NCI-H748 (cell line): ENCODE results near the gene PCMT1.
"Not testable (repeated sequence)": the region's sequence is repeated elsewhere in the genome, so short reads cannot be mapped to it uniquely, and the experiment has no call there.

Source experiments
- DNase-seq: peaks from one replicate; lab custom pipeline; 2025; ENCODE audit not compliant: unreplicated experiment; lab: John Stamatoyannopoulos, UW

PCMT1 gene

DNA sequence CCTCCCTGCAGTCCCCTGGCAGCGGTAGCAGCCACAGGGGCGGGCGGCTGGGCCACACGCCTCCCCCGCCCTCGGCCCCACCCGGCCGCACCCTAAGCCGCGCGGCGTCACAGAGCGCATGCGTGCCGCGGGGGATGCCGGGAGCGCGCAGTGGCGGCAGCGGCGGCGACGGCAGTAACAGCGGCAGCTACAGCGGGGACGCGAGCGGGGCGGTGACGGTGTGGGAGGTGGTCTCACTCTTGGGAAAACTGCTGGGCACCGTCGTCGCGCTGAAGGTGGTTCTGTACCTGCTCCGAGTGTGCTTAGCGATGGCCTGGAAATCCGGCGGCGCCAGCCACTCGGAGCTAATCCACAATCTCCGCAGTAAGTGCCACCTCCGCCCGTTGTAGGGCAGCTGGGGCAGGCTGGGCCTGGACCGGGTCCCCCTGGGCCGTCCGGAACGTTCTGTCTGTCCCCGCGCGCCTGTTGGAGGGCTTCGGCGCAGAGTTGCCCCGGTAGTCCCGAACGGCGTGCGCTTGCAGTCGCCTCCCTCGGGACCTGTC, at the start of gene PCMT1:
Gene PCMT1 (plus strand): TSS at position 148 of the 542 bp plus-strand sequence. CDS start 161 bp downstream, at position 309.
- peak; percentile 94 for DNase-seq

DNA sequence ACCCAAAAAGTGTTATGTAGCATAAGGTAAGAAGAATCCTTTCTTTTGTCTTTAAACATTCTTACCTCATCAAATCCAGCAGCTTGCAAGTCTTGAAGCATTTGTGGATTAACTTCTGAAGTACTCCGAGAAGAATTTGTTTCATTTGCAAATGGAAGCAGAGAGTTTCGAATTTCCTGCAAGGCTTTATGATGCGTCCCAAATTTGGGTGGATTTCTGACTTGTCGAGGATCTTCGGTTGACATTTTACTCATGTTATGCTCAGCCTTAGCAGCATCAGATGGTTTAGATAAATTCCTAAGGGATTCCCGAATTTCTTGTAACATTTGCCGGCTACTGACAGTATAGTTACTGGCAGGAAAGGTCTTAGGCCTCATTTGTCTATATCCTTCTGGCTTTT, 47.8 kb upstream of the PCMT1 start:
- DNase-seq: no peak

DNA sequence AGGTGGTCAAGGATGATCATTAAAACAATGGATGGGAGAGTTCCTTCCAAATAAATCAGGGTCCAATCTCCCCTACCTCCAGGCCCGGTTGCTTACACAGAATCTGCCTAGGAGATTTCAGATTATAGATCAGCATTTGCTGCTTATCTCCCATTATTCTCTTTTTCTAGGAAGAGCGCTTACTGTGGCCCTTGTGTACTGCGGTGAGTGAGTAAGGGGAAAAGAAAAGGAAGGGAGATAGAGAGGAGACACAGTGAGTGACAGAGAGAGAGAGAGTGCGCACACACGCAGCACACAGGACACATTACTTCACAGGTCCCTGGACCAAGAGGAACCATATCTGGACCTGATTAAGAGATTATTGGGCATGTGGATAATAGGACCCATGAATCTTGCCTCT, 37.8 kb upstream of the PCMT1 start:
- DNase-seq: no peak

DNA sequence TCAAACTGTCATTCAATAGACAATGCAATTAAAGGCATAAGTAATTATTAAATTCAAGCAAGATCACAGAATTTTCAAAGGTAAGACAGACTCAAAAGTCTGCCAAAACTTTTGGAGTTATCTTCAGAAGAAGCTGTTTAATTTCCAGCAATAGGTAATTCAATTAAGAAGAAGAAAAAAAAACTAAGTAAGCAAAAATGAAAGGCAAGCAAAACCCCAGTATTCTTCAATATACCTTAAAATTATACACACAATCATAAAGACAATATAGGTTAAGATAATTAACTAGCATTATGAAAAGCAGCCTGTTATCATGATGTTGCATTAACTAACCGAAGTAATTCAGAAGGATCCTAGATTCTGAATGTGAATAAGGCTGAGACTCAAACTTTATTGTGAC, 35.1 kb upstream of the PCMT1 start:
- DNase-seq: no peak

GRCh38 chr6:149716181-149716963, 33.2 kb upstream of the PCMT1 start:
- DNase-seq: no peak

GRCh38 chr6:149717255-149717587, 32.3 kb upstream of the PCMT1 start:
- no peak for DNase-seq

DNA sequence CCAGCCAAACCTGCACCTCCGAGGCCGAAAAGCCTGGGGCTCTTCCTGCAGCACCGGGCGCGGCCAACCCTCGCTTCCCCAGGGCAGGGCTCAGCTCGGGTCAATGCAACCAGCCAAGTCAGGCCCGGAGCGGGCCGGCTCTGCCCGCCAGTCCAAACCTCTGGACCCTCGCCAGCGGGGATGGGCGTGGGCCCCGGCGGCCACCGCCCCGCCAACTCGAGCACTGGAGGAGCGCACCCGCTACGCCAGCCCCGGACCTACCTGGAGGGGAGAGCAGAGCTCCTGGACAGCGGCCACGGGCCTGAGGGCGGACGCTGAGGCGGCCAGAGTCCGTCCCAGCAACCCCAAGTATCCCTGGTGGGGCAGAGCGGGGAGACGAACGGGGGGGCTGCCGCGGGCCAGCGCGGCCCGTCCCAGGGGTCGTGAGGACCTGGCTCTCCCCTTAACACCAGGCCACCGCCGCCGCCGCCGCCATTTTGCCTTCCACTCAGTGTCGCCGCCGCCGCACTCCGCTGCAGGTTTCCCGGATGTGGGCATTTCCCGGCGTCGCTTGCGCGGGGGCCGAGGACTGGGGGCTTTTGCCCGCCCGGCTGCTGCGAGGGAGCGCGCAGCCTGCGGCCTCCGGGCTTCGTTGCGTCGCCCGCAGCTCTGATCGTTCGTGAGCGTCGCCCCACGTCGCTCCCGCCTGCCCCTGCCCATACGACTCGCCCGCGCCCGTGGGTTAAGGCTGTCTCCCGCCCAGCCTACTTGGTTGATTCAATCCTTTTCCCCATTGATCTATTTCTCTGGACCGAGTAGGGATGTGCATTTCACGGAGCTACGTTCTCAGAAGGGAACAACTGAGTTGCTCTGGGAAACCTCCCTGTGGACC, 31.7 kb upstream of the PCMT1 start, which contains the start of gene LATS1:
Gene LATS1 (minus strand): TSS at position 514 of the 871 bp plus-strand sequence. CDS start 15,975 bp downstream, outside the sequence.
- DNase-seq: peak; percentile 90

- DNase-seq: no peak
Observed at GRCh38 chr6:149719531-149719930, 30.0 kb upstream of the PCMT1 start.

GRCh38 chr6:149723262-149723661, 26.3 kb upstream of the PCMT1 start:
- DNase-seq: no peak

DNA sequence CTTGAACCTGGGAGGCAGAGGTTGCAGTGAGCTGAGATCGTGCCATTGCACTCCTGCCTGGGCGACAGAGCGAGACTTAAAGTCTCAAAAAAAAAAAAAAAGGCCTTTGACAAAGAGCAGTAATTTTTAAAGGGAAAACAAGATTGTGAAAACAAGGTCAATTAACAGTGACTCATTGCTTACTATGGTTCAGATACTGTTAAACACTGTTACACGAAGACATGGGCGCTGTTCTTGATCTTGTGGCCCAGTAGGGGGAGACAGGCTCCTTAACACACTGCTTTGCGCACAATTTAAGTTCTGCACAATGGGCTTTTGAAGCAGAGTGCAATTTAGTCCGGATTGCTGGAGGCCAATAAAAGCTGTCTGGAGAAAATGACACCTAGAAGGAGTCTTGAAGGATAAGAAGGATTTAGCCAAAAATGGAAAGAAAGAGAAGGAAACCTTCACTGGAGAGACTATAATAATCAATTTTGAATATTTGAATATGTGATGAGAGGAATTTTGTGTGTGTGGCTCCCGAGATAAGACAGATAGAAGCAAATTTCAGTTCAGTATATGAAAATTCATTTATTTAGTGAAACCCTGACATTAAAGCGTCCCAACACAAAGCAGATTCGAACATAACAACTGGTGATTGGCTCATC, 25.6 kb upstream of the PCMT1 start:
- DNase-seq: peak; percentile 66

DNA sequence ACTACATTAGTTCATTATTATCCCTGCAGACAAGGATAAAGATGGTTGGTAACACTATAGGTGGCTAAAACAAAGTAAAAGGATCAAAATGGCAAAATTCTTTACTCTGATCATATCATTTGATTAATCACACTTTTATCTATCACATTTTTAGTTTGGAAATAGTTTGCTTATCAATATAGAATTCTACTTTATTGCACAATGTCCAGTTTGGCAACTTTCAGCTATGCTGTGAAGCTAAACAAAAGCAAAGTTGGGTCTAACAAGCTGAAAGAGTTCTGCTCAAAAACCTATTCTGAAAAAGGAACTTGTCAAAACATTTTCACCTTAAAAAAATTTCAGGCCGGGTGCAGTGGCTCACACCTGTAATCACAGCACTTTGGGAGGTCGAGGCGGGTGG, 23.8 kb upstream of the PCMT1 start:
- DNase-seq: no peak

- no peak for DNase-seq
Observed at GRCh38 chr6:149727793-149728498, 21.6 kb upstream of the PCMT1 start.

DNA sequence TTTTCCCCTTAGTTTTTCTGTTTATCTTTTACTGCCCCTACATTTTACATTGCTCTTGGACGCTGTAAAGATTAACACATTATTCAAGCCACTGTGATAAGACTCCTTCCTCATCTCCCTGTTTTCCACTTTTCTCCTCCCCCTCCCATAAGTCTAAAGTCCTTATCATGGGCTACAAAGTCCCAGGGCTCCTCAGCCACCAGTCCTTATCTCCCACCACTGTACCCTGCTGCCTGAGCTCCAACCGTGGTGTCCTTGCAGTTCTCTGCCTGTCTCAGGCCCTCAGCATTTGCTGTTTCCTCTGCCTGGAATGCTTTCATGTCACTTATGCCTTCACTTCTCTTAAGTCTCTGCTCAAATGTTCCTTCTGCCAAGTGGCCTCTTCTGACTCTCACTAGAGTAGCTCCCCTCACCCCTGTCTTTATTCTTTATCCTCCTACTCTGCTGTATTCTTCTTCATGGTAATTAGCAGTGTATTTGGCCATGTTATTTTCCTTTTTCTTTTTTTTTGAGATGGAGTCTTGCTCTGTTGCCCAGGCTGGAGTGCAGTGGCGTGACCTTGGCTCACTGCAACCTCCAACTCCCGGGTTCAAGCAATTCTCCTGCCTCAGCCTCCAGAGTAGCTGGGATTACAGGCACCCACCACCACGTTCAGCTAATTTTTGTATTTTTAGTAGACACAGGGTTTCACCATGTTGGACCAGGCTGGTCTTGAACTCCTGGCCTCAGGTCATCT, 20.9 kb upstream of the PCMT1 start:
- no peak for DNase-seq

DNA sequence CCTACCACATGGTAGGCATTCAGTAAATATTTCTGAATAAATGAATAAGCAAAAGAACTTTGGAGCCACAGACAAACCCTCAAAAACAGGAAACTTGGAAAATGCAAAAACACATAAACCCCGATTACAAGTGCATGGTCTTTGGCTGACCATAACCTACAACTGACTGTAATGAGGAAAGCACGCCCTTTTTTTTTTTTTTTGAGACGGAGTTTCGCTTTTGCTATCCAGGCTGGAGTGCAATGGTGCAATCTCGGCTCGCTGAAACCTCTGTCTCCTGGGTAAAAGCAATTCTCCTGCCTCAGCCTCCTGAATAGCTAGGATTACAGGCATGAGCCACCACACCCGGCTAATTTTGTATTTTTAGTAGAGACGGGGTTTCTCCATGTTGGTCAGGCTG, 19.7 kb upstream of the PCMT1 start:
- DNase-seq: no peak

GRCh38 chr6:149733089-149733720, 16.3 kb upstream of the PCMT1 start:
- DNase-seq: no peak

DNA sequence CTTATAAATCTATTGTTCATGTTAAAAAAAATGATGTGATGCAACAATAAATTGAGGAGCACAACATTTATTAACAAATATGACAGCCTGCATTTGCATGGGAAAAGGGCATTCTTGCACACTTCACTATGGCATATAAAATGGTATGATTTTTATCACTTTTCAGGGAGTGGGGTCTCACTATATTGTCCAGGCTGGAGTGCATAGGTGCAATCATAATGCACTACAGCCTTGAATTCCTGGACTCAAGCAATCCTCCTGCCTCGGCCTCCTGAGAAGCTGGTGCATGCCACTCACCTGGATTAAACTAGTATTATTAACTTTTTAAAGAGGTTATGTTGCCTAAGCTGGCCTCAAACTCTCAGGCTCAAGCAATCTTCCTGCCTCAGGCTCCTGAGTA, 14.6 kb upstream of the PCMT1 start:
- DNase-seq: no peak

GRCh38 chr6:149745252-149745651, 4.3 kb upstream of the PCMT1 start:
- not testable (repeated sequence) for DNase-seq

DNA sequence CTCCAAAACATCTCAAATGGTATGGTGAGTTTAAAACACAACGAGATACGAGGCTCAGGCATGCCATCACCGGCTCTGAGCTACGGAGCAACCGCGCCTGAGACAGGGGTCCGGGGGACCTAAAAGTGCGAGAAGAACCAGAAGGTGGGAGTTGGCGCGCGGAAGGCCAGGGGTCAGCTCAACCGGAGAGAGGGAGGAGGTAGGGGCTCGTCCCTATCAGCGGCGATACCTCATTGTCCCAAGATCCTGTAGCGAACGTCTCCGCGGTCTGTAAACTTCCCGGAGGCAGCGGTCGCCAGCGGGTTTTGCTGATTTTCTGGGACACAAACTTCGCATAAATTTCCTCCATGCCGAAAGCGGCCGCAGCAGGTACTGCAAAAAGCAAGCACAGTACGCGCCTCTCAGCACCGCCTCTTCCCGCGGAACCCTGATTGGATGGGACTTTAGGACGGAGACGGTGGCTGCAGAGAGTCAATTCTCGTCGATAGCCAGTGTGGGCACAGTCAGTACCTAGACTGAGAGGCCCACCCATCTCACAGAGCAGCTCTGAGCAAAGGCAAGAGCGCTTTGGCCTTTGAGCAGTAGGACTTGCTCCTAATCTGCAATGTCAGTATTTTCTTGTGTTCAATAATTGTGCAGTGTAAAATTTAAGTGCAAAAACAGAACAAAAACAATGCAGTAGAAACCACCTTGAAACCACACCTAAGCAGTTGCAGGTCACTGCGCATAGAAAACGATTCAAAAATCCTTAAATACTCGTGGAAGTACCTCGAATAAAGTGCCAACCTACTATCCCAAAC, 3.2 kb upstream of the PCMT1 start, which contains the start of gene NUP43:
Gene NUP43 (minus strand): TSS at position 383 of the 800 bp plus-strand sequence. CDS start 34 bp downstream, at position 349.
- peak; percentile 96 for DNase-seq
